T-helper 1 cell (primary cell): ENCODE data around the gene SERPINA3.

Source experiments
- DNase-seq, 5 donors: peaks; one replicate each; pipeline ENCODE4 v3.0.0-alpha.2; 2012 to 2020

SERPINA3 gene

GRCh38 chr14:94613720-94614644, 1.8 kb downstream of the SERPINA3 start:
- no peak for DNase-seq

GRCh38 chr14:94614802-94615201, 2.6 kb downstream of the SERPINA3 start:
- DNase-seq = no peak

GRCh38 chr14:94615254-94615653, 3.1 kb downstream of the SERPINA3 start:
- no peak for DNase-seq

- no peak for DNase-seq
Measured at GRCh38 chr14:94615823-94616570, 3.8 kb downstream of the SERPINA3 start.

- DNase-seq = no peak
Measured at GRCh38 chr14:94617366-94617941, 5.3 kb downstream of the SERPINA3 start.

GRCh38 chr14:94617988-94618822, 6.0 kb downstream of the SERPINA3 start:
- no peak for DNase-seq

- DNase-seq = no peak
Measured at GRCh38 chr14:94619297-94619696, 7.1 kb downstream of the SERPINA3 start.

GRCh38 chr14:94620597-94620996, 8.4 kb downstream of the SERPINA3 start:
- no peak for DNase-seq

GRCh38 chr14:94621358-94622134, 9.4 kb downstream of the SERPINA3 start:
- no peak for DNase-seq

GRCh38 chr14:94622653-94623421, 10.6 kb downstream of the SERPINA3 start:
- DNase-seq = no peak

GRCh38 chr14:94623422-94623809, 11.2 kb downstream of the SERPINA3 start:
- DNase-seq = no peak

GRCh38 chr14:94623856-94624499, 11.8 kb downstream of the SERPINA3 start:
- no peak for DNase-seq

GRCh38 chr14:94624537-94625352, 12.6 kb downstream of the SERPINA3 start:
- DNase-seq = no peak

- DNase-seq = no peak
Measured at GRCh38 chr14:94625353-94625635, 13.1 kb downstream of the SERPINA3 start.

- no peak for DNase-seq
Measured at GRCh38 chr14:94628578-94628977, 16.4 kb downstream of the SERPINA3 start.

- DNase-seq = no peak
Measured at GRCh38 chr14:94630396-94630795, 18.2 kb downstream of the SERPINA3 start.

- DNase-seq = no peak
Measured at GRCh38 chr14:94631050-94631449, 18.9 kb downstream of the SERPINA3 start.

- DNase-seq = no peak
Measured at GRCh38 chr14:94631536-94632304, 19.5 kb downstream of the SERPINA3 start.

- DNase-seq = no peak
Measured at GRCh38 chr14:94632305-94632590, 20.1 kb downstream of the SERPINA3 start.
